IMR-90 (cell line): Measurements from ENCODE around the gene MATK. TPM values are rescaled to one million over a fixed set of nuclear protein-coding genes. Genes with fewer than 3 reads are reported as not detected.

Experiments used
- ATAC-seq: fragments of 200-7000 bp; cut with Tn5 transposase; 2 replicates; pipeline ENCODE4 v1.9.1; 2020; ENCODE audit warnings: low read depth, mild to moderate bottlenecking, moderate library complexity
- BruUV-seq: library from RNA; stranded (reverse); fragments of 400-500 nt; replicated peaks from 2 replicates; lab custom pipeline; 2021; lab: Mats Ljungman, UMichigan
- CTCF ChIA-PET: fragments of 300-600 bp; formaldehyde crosslinking; extraction: SDS; loops from one replicate; lab custom pipeline; 2021; ENCODE audit warnings: antibody characterized with exemption; lab: Yijun Ruan, JAX
- POLR2A ChIA-PET: fragments of 300-600 bp; sonication (Branson Sonifier 250); formaldehyde crosslinking; loops from one replicate; lab custom pipeline; 2022; ENCODE audit warnings: antibody characterized with exemption; ENCODE audit not compliant: unreplicated experiment; lab: Charles Lee
- DNase-seq: peaks from one replicate; pipeline ENCODE4 v3.0.0; 2013
- H2AFZ ChIP-seq: replicated peaks from 2 replicates; pipeline ENCODE3; 2013; ENCODE audit warnings: low read length, mild to moderate bottlenecking; ENCODE audit not compliant: poor library complexity
- H2AK5ac ChIP-seq: 2 replicates; pipeline ENCODE4 v1.6.1; 2013; ENCODE audit warnings: low read depth, low read length, inconsistent platforms
- H2AK9ac ChIP-seq: replicated peaks from 2 replicates; pipeline ENCODE3; 2013; ENCODE audit warnings: mild to moderate bottlenecking, low read depth, low read length, moderate library complexity; ENCODE audit not compliant: poor library complexity
- H2BK120ac ChIP-seq: 2 replicates; pipeline ENCODE4 v1.6.1; 2013; ENCODE audit warnings: low read depth, low read length, inconsistent platforms
- H2BK15ac ChIP-seq: 3 replicates; pipeline ENCODE4 v1.6.1; 2013; ENCODE audit warnings: low read depth, low read length, inconsistent platforms
- H2BK20ac ChIP-seq: 2 replicates; pipeline ENCODE4 v1.6.1; 2013; ENCODE audit warnings: low read depth, mild to moderate bottlenecking, inconsistent platforms, low read length, moderate library complexity
- H2BK5ac ChIP-seq: 2 replicates; pipeline ENCODE4 v1.6.1; 2013; ENCODE audit warnings: mild to moderate bottlenecking, low read depth, low read length, inconsistent platforms; ENCODE audit not compliant: poor library complexity, severe bottlenecking
- H3K14ac ChIP-seq: replicated peaks from 2 replicates; pipeline ENCODE4 v1.6.1; 2013; ENCODE audit warnings: low read depth, low read length, inconsistent platforms
- H3K18ac ChIP-seq: 2 replicates; pipeline ENCODE4 v1.6.1; 2013; ENCODE audit warnings: low read depth, low read length, control low read depth
- H3K23ac ChIP-seq: 2 replicates; pipeline ENCODE4 v1.6.1; 2013; ENCODE audit warnings: low read depth, low read length, inconsistent platforms
- H3K27ac ChIP-seq: 2 replicates; pipeline ENCODE4 v1.5.1; 2013; ENCODE audit warnings: mild to moderate bottlenecking, control low read depth, low read length; ENCODE audit not compliant: insufficient read depth
- H3K27me3 ChIP-seq: 2 replicates; pipeline ENCODE4 v1.6.1; 2013; ENCODE audit warnings: low read length; ENCODE audit not compliant: control insufficient read depth, insufficient read depth
- H3K36me3 ChIP-seq: 2 replicates; pipeline ENCODE4 v1.6.1; 2013; ENCODE audit warnings: low read length, mixed read lengths; ENCODE audit not compliant: control insufficient read depth, insufficient read depth
- H3K4ac ChIP-seq: 2 replicates; pipeline ENCODE4 v1.6.1; 2013; ENCODE audit warnings: low read depth, low read length, inconsistent platforms
- H3K4me1 ChIP-seq: 2 replicates; pipeline ENCODE4 v1.6.1; 2013; ENCODE audit warnings: low read length, mixed read lengths; ENCODE audit not compliant: control insufficient read depth, insufficient read depth
- H3K4me2 ChIP-seq: 2 replicates; pipeline ENCODE4 v1.6.1; 2013; ENCODE audit warnings: low read depth, mild to moderate bottlenecking, control low read depth, low read length, moderate library complexity
- H3K4me3 ChIP-seq: 2 replicates; pipeline ENCODE4 v1.5.1; 2013; ENCODE audit warnings: low read depth, mild to moderate bottlenecking, control low read depth, low read length, moderate library complexity; ENCODE audit not compliant: insufficient read depth
- H3K56ac ChIP-seq: 2 replicates; pipeline ENCODE4 v1.6.1; 2013; ENCODE audit warnings: low read length, inconsistent platforms; ENCODE audit not compliant: insufficient read depth; ENCODE audit errors: extremely low read depth
- H3K79me1 ChIP-seq, 2 experiments: 2 replicates each; pipeline ENCODE4 v1.6.1; 2013; ENCODE audit warnings: low read length in 2 of 2, inconsistent platforms in 1 of 2, low read depth in 1 of 2
- H3K9ac ChIP-seq: 2 replicates; pipeline ENCODE4 v1.6.1; 2013; ENCODE audit warnings: low read depth, low read length, control low read depth
- H3K9me1 ChIP-seq: 2 replicates; pipeline ENCODE4 v1.6.1; 2013; ENCODE audit warnings: low read length, inconsistent platforms; ENCODE audit not compliant: insufficient read depth
- H3K9me3 ChIP-seq: 2 replicates; pipeline ENCODE4 v1.6.1; 2013; ENCODE audit warnings: low read length; ENCODE audit not compliant: control insufficient read depth, insufficient read depth
- H4K20me1 ChIP-seq: 2 replicates; pipeline ENCODE4 v1.6.1; 2013; ENCODE audit warnings: low read length, inconsistent platforms; ENCODE audit not compliant: insufficient read depth
- H4K5ac ChIP-seq: 2 replicates; pipeline ENCODE4 v1.6.1; 2013; ENCODE audit warnings: mild to moderate bottlenecking, low read depth, low read length, control low read depth
- H4K8ac ChIP-seq, 2 experiments: 2 replicates each; pipeline ENCODE4 v1.6.1; 2013; ENCODE audit warnings: low read depth in 2 of 2, low read length in 2 of 2, control low read depth in 1 of 2, inconsistent platforms in 1 of 2
- H4K91ac ChIP-seq: 2 replicates; pipeline ENCODE4 v1.6.1; 2013; ENCODE audit warnings: low read depth, low read length, inconsistent platforms; ENCODE audit not compliant: insufficient read depth
- BHLHE40 ChIP-seq: fragments of 150-350 bp; IDR thresholded peaks from 2 replicates; pipeline ENCODE4 v1.6.1; 2016; ENCODE audit warnings: mild to moderate bottlenecking, low read depth, low read length
- CEBPB ChIP-seq: IDR thresholded peaks from 2 replicates; pipeline ENCODE4 v1.6.1; 2012; ENCODE audit warnings: low read depth, low read length, improper control_type of control experiment
- CHD1 ChIP-seq: IDR thresholded peaks from 2 replicates; pipeline ENCODE4 v1.6.1; 2012; ENCODE audit warnings: low read depth, low read length, improper control_type of control experiment
- CTCF ChIP-seq: conservative IDR thresholded peaks from 2 replicates; pipeline ENCODE4 v1.5.1; 2012; ENCODE audit warnings: mild to moderate bottlenecking, low read depth, low read length, improper control_type of control experiment
- ELK1 ChIP-seq: fragments of 150-350 bp; IDR thresholded peaks from 2 replicates; pipeline ENCODE4 v1.6.1; 2016; ENCODE audit warnings: low read depth, mild to moderate bottlenecking, low read length, moderate library complexity, borderline replicate concordance
- FOS ChIP-seq: fragments of 150-350 bp; IDR thresholded peaks from 2 replicates; pipeline ENCODE4 v1.6.1; 2016; ENCODE audit warnings: low read depth, low read length
- MAFK ChIP-seq: IDR thresholded peaks from 2 replicates; pipeline ENCODE4 v1.6.1; 2012; ENCODE audit warnings: low read depth, low read length, improper control_type of control experiment
- MAZ ChIP-seq: IDR thresholded peaks from 2 replicates; pipeline ENCODE4 v1.6.1; 2012; ENCODE audit warnings: low read depth, mild to moderate bottlenecking, low read length, improper control_type of control experiment, moderate library complexity, borderline replicate concordance
- MXI1 ChIP-seq: IDR thresholded peaks from 2 replicates; pipeline ENCODE4 v1.6.1; 2012; ENCODE audit warnings: low read depth, mild to moderate bottlenecking, low read length, moderate library complexity, borderline replicate concordance
- NFE2L2 ChIP-seq: fragments of 150-350 bp; IDR thresholded peaks from 2 replicates; pipeline ENCODE4 v1.6.1; 2016; ENCODE audit warnings: low read depth, mild to moderate bottlenecking, low read length
- POLR2A ChIP-seq: IDR thresholded peaks from 2 replicates; pipeline ENCODE4 v1.6.1; 2012; ENCODE audit warnings: mild to moderate bottlenecking, low read depth, low read length
- RAD21 ChIP-seq: IDR thresholded peaks from 2 replicates; pipeline ENCODE4 v1.6.1; 2012; ENCODE audit warnings: low read length, improper control_type of control experiment
- RCOR1 ChIP-seq: IDR thresholded peaks from 2 replicates; pipeline ENCODE4 v1.6.1; 2012; ENCODE audit warnings: mild to moderate bottlenecking, low read length, improper control_type of control experiment; ENCODE audit not compliant: insufficient replicate concordance
- RFX5 ChIP-seq: IDR thresholded peaks from 2 replicates; pipeline ENCODE4 v1.8.0; 2012; ENCODE audit warnings: low read depth, mild to moderate bottlenecking, low read length, moderate library complexity
- SMC3 ChIP-seq: fragments of 150-350 bp; IDR thresholded peaks from 2 replicates; pipeline ENCODE4 v1.6.1; 2016; ENCODE audit warnings: low read depth, mild to moderate bottlenecking, antibody characterized with exemption, low read length, moderate library complexity
- USF2 ChIP-seq: fragments of 150-350 bp; IDR thresholded peaks from 2 replicates; pipeline ENCODE4 v1.6.1; 2017; ENCODE audit warnings: mild to moderate bottlenecking, antibody characterized with exemption, low read length, low read depth
- WGBS, 2 experiments: methylation state at CpG; one replicate each; pipeline versions ENCODE4 v1.1.5 to v1.1.7; 2013; ENCODE audit warnings: missing lambda C conversion rate in 2 of 2; ENCODE audit not compliant: insufficient read length in 1 of 2; ENCODE audit errors: extremely low coverage in 2 of 2; 5-methylcytosine and 5-hydroxymethylcytosine counted together
- dilution Hi-C: fragments of 300-500 bp; cut with HindIII; formaldehyde crosslinking; loops from one replicate; pipeline ENCODE4 v1.14.3; 2018; ENCODE audit warnings: low sequenced_read_pairs; ENCODE audit not compliant: unreplicated experiment
- in situ Hi-C: fragments of 300-500 bp; cut with MboI; formaldehyde crosslinking; loops from 3 replicates; pipeline ENCODE4 v1.14.3; 2019; ENCODE audit warnings: low sequenced_read_pairs, inconsistent platforms, mixed read lengths
- intact Hi-C: fragments of 100-400 bp; cut with micrococcal nuclease; formaldehyde crosslinking; loops from 2 replicates; pipeline ENCODE4 v1.10.0; 2022
- polyA plus RNA-seq, 3 experiments: library from polyadenylated mRNA; depleted of rRNA; stranded (reverse); fragments of >200 nt; gene quantifications; 2 replicates each; pipeline ENCODE4 v1.2.3, GENCODE V29; 2012; ENCODE audit warnings: low replicate concordance in 1 of 3
- total RNA-seq: library from RNA; depleted of rRNA; stranded (reverse); fragments of >200 nt; gene quantifications from 2 replicates; pipeline ENCODE4 v1.2.3, GENCODE V29; 2012

Gene MATK
- total and polyA plus RNA-seq, 2 of the 4 experiments (the other 2 are of a cell fraction), result not detected

GRCh38 chr19:3740431-3740830, 45.8 kb downstream of the MATK start:
- H3K4me1 ChIP-seq, result no peaks in the 10 kb centered on the region
- CTCF ChIA-PET, result no interaction called here
- H3K27ac ChIP-seq, result no peak overlapping the region
- in situ Hi-C loops, result no loop called here
- H3K4me2 ChIP-seq, result no peak overlapping the region
- intact Hi-C loops, result no loop called here
- peaks cover 8% of the 10 kb centered on the region; the same call in 1 of the 2 replicates for H3K9me1 ChIP-seq
- no peak overlapping the region for H3K4me3 ChIP-seq
- H3K56ac ChIP-seq, result no peak overlapping the region
- H3K9me3 ChIP-seq, result peaks cover 2% of the 10 kb centered on the region; the same call in 1 of the 2 replicates
- H3K27me3 ChIP-seq, result peaks cover 7% of the 10 kb centered on the region
- BruUV-seq, result no TSS peak
- no peak for TF ChIP-seq USF2
- TF ChIP-seq NFE2L2, result no peak
- TF ChIP-seq RCOR1, result no peak
- TF ChIP-seq CEBPB, result no peak
- no peak for TF ChIP-seq MXI1
- TF ChIP-seq ELK1, result no peak
- no peak for TF ChIP-seq FOS
- TF ChIP-seq CTCF, result no peak
- no peak for TF ChIP-seq CHD1
- no peak for TF ChIP-seq RFX5
- TF ChIP-seq BHLHE40, result no peak
- no peak for TF ChIP-seq RAD21
- no peak for TF ChIP-seq SMC3
- no peak for TF ChIP-seq POLR2A
- TF ChIP-seq MAZ, result no peak
- no peak for TF ChIP-seq MAFK
- dilution Hi-C loops, result no loop called here
- H4K91ac ChIP-seq, result no peak overlapping the region
- H4K20me1 ChIP-seq, result no peaks in the 10 kb centered on the region
- no peak overlapping the region for H3K14ac ChIP-seq
- H3K4ac ChIP-seq, result no peak overlapping the region
- no peak overlapping the region for H4K8ac ChIP-seq
- H2AK9ac ChIP-seq, result no peak overlapping the region
- H2BK15ac ChIP-seq, result no peak overlapping the region
- WGBS, 2 experiments, result 87% methylated on average over 16 of the region's 24 CpGs; no CpG with 5 or more reads in 1 of the 2 experiments
- H4K5ac ChIP-seq, result no peak overlapping the region
- POLR2A ChIA-PET, result no interaction called here
- H2BK20ac ChIP-seq, result no peak overlapping the region
- H2BK120ac ChIP-seq, result no peak overlapping the region
- ATAC-seq, result no peak
- H3K36me3 ChIP-seq, result no peaks in the 10 kb centered on the region
- no peak overlapping the region for H2AFZ ChIP-seq
- H3K79me1 ChIP-seq, result no peaks in the 10 kb centered on the region
- DNase-seq, result no peak
- no peak overlapping the region for H2BK5ac ChIP-seq
- no peak overlapping the region for H3K18ac ChIP-seq
- H2AK5ac ChIP-seq, result no peak overlapping the region
- H3K23ac ChIP-seq, result no peak overlapping the region
- no peak overlapping the region for H3K9ac ChIP-seq
